GM18507 (cell line): Measurements from ENCODE around the gene MAP10.

Experiments
- DNase-seq: peaks from one replicate; pipeline ENCODE4 v3.0.0; 2011; ENCODE audit warnings: low read depth; ENCODE audit not compliant: insufficient read length; ENCODE audit errors: extremely low spot score
- FAIRE-seq: peaks from 2 replicates; lab custom pipeline; 2011; peaks lifted over from hg19 to GRCh38; lab: Jason Lieb, UNC

The MAP10 gene

DNA sequence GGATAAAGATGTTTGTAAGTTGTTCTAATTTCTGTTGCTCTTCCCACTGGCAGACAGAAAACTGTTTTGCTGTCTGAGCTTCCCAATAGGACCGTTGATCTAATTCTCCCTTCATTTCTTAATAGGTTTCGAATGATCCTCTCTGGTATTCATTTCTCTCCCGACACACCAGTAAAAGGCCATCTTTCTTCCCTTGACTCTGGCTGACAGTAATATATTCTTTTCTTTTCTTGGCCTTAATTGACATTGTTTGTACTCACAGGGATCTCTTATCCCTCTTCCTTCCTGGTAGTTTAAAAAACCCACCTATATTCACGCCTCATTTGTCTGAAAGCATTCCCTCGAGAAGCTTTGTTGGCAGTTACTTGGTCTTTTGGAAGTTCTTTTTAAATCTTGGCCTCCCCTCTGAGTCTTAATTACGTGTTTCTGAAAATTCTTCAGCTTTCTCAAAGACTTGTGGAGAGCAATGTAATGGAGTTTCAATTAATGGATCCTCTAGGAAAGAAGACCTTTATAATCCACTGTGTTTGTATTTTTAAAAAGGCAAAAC lies 40.3 kb downstream of the MAP10 start:
- DNase-seq = no peak
- no peak for FAIRE-seq

DNA sequence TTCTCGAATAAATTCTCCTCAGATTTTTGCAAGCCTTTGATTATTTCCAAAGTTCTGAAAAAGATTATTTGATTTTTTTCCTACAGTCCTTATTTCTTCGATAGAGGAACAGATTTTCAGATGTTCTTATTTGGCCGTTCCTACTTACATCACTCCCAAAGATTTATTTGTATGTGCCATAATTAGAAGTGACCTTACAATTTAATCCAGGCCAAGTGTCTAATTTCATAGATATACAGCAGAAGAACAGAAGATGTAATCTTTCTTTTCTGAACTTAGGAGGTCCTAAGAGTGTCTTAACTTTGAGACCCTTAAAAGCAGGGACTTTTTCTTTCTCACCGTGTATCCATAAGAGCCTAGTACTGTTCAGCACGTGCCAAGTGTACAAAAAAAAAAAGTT lies 46.3 kb downstream of the MAP10 start:
- no peak for DNase-seq
- FAIRE-seq = no peak

DNA sequence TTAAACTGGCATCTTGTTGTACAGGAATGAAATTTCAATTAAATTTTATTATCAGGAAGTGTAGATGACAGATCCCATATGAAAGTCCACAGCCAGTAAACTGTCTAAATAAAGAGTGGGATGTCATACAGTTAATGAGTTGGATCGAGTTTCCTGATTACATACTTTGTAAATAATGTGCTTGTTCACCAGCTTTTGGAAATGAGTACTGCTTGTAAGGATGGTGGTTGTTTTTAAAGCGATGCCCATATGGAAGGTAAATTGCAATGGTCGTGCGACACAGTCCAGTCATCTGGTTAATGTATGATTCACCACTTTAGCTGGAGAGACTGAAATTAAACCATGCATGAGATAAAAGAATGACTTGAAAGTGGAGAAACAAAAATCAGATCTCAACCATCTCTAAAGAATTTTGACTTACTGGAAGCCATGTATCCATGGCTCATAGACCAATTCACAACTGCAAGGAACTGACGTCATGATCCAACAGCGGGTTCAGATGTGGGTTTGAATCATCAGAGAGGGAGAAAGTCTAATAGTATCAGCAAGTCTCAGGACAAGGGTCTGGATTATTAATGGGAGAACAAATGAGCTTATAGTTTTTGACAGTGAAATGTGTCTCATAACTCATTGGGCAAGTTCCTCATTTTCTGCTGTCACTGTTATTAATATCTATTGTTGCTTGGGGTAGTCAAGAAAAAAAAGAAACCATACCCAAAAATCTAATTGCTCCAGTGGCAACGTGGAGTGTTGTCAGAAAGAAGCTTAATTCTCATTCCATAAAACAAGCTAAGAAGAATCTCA lies 49.0 kb downstream of the MAP10 start:
- DNase-seq (no peak), FAIRE-seq (no peak)

DNA sequence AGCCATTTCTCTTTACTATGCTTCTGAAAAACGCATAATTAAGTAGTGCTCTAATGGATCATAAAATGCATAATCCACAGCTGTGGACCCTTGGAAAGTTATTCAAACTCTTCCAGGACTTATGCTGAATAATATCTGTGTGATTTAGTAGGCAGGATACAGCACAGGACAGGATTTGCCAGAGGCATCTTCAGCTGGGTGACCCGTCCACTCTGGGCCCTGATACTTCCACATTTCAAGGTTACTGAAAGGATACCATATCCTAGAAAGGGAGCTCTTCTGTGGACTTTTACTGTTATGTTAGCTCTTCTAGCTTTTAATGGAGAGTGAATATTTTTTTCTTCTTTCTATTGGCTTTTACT lies 49.6 kb downstream of the MAP10 start:
- DNase-seq (no peak), FAIRE-seq (no peak)

DNA sequence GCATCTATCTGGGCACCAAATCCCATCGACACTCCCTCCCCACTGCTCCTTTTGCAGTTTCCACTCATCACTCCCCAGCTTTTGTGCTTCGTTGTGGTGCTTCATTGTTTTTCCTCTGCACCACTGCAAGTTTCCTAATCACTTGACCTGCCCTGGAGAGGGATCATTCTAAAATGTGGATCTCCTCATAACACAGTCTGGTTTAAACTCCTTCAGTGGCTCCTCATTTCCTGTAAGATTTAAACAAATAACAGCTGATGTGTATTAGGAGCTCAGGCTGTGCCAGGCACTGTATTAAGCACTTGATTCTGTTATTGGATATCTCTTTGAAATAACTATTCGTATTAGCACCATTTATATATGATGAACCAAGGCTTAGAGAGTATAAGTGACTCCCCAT lies 51.3 kb downstream of the MAP10 start:
- FAIRE-seq (no peak), DNase-seq (no peak)
